Kidney capillary endothelial cell (primary cell): ENCODE measurements around the gene TMTC4.
"Not testable (repeated sequence)": the region's sequence is repeated elsewhere in the genome, so short reads cannot be mapped to it uniquely, and the experiment has no call there.

Experiments used
- DNase-seq: peaks from one replicate; pipeline ENCODE4 v3.0.0-alpha.2; 2018; ENCODE audit warnings: low spot score

Gene TMTC4

DNA sequence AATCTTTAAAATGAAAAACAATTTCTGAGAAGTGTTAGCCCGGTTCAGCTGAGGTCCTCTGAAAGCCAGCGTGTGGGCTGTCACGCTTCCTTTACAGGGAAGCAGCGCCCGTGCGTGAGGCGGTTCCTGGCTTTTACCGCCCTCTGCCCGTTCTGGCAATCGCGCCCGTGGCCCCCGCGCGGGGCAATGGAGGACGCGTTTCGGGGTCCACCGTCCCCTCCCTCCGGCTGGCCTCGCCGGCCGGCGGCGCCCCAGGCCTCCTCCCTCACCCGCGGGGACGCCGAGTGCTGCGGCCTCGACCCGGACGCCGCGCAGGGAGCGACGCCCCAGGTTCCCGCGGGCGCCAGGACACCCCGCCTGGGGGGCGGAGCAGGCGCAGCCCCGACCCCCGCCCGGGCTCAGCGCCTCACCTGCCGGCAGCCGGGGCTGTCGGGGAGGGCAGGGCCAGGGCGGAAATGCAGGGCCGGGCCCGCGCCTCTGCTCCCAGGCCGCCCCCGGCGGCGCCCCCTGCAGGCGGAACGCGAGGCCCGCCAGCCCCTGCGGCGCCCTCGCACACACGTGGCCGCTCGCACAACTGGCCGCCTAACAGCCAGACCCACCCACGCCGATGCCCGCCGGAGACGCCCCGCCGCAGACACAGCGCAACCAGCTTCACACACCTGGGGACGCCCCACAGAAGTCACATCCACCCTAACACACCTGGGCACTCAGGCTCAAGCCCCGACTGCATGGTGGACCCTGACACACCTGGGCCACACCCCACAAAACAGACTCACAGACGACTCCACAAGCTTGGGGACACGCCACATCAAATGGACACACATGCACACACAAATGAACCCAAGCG lies 86.0 kb downstream of the TMTC4 start, which contains the start of gene GGACT:
TSS of gene GGACT (minus strand) at position 459 of the 847 bp plus-strand sequence. CDS start 56,198 bp downstream, outside the sequence.
- DNase-seq = peak; percentile 61

DNA sequence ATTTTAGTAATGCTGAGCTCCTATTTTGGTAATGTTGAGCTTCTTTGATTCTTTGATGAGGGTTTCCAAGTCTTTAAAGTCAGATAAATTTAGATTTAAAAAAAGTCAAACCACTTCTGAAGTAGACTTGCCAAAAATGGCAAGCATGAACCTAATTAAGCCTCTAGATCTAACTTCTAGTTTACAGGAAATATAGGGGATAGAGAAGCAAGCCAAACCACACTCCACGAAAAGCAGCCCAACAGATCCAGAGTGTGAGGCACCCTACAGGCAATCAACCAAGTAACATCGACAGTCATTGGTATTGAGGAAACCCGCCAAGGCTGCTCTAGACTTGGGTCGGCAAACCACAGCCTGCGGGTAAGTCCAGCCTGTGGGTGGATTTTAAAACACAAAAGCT lies 89.7 kb downstream of the TMTC4 start:
- DNase-seq = no peak

DNA sequence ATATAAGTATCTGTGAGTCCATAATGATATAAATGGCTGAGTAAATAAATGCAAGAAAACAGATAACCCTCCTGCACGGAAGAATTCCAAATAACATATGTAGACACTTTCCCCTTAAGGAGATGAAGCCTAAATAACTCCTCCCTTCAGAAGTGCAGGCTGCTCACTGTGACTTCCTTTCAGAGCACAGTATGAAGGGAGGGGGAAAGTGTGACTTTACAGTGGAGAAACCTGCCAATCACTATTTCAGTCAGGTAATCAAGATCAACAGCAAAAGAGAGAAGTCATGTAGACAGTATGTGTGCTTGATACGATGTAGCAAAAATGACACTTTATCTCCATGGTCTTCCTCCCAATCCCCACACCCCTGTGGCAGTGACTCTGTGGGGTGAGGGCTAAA lies 93.1 kb downstream of the TMTC4 start:
- DNase-seq = no peak

DNA sequence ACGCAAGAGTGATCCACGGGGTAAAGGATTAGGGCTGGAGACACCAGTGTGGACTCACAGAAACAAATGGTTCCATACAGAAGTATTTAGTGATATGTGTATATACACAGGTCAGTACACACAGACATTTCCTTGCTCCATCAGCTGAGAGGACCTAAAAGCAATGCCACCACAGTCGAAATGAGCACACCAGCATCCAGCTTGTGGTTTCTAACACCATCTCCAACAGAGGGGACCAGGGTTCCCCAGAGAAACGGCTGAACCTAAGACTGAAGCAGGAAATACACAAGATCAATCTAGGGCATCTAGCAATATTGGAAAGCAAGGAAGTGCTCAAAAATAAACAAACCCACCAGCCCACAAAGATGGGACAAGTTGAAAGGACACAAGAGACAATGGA lies 93.6 kb downstream of the TMTC4 start:
- no peak for DNase-seq

DNA sequence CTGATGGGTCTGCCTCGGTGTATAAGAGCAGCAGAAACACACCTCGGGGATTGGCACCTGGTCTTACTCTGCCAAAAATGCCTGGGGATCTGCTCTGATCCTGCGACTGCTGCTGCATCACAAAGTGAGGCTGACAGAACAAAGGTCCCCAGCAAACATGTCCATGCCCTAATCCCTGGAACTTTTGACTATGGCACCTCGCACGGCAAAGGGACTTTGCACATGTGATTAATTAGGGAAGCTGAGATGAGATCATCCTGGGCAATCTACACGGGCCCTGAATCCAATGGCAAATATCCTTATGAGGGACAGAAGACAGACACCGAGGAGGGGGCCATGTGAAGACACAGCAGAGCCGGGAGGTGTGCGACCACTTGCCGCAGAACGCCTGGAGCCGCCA lies 94.5 kb downstream of the TMTC4 start:
- DNase-seq = no peak

- DNase-seq = not testable (repeated sequence)
These were observed 97.4 kb downstream of the TMTC4 start for GRCh38 chr13:100577239-100577638.

GRCh38 chr13:100573121-100573520 lies 101.5 kb downstream of the TMTC4 start:
- peak; percentile 68 for DNase-seq

DNA sequence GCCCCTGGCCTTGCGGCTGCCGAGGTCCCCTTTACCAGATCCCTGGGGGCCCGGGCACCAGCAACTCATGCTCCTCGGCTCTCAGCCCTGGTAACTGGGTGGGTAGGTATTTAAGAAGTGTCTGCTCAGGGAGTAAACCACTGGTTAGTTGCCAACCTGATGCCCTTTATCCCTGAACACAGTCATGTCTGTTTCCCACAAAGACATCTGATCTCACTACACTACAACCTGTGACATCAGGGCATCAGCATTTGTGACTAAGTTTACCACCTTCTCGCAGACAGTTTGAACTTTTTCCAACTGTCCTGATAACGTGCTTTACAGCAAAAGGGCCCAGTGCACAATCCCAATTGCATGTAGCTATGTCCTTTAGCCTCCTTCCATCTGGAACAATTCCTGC lies 108.1 kb downstream of the TMTC4 start:
- DNase-seq = no peak

DNA sequence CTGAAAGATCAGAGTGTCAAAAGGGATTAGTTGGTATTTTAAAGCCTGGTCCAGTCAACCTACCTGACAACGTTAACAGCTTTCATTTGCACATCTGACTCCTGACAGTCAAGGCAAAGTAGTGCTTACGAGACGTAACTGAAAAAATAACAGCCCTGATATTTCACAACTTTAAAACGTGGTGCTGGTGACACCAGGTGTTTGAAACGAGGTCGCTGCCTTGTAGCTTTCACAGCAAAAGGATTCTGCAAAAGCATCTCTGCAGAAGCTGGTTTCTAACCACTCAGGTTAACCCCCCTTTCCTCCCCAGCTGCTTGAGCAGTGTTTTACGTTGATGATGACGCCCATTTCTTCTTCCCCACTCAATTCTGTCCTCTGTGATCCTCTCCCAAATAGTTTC lies 109.3 kb downstream of the TMTC4 start:
- DNase-seq = no peak

DNA sequence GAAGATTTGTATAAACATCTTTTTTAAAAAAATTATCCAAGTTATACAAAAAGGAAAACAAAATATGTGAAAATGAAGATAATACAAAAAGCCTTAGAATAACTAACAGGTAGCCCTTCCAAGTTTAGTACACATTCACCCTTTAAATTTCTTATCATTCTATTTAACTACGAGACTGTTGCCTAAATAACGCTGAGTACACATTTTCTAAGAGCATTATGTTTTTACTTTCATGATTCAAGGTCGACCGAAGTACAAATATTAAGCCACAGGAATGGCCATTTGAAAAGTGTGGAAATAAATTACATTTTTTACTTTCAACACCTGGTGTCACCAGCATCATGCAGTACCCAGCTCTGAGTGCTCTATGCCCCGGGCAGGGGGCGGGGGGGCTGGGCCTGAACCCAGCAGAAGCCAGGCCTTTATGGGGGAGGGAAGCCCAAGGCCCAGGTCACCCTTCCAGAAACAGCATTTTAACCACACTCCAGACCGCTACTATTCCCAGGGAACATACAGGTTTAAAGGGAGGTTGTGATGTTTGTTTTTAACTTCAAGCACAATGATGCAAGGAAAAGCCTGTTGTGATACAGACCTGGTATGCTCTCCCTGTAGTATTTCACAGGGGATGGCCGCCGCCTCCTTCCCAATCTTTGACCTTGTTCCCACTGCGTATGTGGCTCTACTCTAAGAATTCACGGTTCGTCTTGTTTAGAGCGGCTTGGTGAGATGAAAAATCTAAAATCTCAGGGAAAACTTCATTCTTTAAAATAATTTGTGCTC lies 110.0 kb downstream of the TMTC4 start:
- DNase-seq = no peak

DNA sequence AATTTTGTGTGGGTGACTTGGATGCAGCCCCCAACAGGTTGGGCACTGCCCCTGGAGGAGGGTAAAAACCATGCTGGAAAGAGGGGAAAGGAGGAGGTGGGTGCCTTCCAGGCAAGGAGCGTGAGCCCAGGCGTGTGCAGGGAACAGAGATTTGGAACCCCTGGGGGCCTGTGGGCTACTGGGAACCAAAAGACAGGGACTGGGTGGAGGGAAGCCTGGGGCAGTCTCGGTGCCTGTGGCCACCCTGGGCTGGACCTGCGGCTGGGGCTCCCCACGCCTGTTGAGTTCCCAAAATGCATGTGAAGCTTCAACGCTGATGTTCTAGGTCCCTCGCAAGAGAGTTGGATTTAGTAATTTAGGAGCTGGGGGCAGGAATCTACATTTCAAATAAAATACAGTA lies 110.8 kb downstream of the TMTC4 start:
- DNase-seq = no peak

GRCh38 chr13:100561599-100562204 lies 112.9 kb downstream of the TMTC4 start:
- no peak for DNase-seq

DNA sequence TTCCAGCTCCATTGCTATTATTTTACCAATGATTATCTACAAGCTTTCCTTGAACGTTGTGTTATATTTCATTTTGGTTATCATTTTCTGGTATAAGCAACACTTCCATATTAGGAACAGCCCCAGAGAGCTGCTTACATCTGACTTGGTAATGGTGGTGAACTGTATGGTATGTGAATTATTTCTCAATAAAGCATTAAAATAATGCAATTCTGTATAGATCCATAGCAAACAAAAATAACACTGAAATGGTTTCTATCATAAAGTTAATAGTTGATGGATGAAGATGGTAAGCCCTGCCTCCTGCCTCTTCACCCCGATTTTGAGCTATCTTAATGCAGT lies 113.5 kb downstream of the TMTC4 start:
- DNase-seq = no peak

DNA sequence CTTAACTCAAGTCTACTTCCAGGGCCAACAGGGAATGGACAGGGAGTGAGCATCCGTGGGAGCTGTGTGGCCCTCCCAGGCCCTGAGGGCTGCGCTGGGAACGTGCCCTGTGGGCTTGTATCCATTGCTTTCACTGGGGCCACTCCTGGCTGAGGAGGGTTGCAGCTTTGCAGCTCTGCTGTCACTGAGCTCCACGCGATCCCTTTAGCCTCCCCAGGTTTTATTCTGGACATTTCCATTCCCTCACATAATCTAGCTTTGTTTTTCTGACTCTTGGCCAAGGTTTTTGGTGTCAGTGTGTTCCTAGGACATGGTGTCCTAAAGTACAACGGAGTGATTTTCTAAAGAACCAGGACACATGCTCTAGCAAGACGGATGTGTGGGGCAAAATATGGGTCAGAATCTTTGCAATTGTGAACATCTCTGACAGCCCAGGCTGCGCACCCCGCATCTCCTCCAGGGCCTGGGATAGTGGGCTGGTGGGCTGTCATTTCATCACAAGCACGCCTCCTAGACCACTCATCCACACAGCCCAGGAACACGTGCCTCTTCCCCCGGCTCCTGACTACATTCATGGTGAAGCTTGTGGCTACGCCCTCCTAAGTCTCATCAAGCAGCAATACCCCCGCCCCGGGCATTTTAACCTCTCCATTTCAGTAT lies 114.0 kb downstream of the TMTC4 start:
- no peak for DNase-seq

DNA sequence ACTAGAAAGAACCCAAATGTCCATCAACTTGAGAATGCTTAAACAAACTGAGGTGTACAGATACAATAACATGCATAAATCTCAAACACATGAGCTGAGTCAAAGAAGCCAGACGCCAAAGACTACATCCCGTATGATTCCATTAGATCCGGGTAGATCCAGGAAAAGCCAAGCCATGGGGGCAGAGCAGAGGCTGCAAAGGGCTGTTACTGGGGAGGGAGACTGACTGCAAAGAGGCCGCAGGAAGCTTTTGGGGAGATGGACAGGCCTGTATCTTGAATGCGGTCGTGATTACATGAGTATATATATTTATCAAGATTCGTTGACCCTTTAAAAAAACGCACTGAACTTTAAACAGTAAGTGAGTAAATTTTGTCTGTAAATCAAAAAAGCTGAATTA lies 114.7 kb downstream of the TMTC4 start:
- DNase-seq = no peak
